Lower lobe of right lung (tissue), 2 donors: Measurements from ENCODE around the gene RPE65. TPM values are rescaled to one million over a fixed set of nuclear protein-coding genes. Genes with fewer than 3 reads are reported as not detected.
"Not testable (repeated sequence)": the region's sequence is repeated elsewhere in the genome, so short reads cannot be mapped to it uniquely, and the experiment has no call there.

Experiments used
- ATAC-seq, 2 donors: fragments of 200-7000 bp; cut with Tn5 transposase; one replicate each; pipeline ENCODE4 v1.9.1; 2020 to 2022; ENCODE audit warnings: mild to moderate bottlenecking in 2 of 2, moderate library complexity in 2 of 2
- DNase-seq: peaks from one replicate; pipeline ENCODE4 v3.0.0-alpha.2; 2020
- H3K27ac ChIP-seq: fragments of 200-600 bp; one replicate; pipeline ENCODE4 v1.8.0; 2022
- H3K27me3 ChIP-seq: fragments of 200-600 bp; one replicate; pipeline ENCODE4 v1.8.0; 2022; ENCODE audit warnings: low read depth
- H3K36me3 ChIP-seq: fragments of 200-600 bp; one replicate; pipeline ENCODE4 v1.8.0; 2022; ENCODE audit warnings: mild to moderate bottlenecking
- H3K4me1 ChIP-seq: fragments of 200-600 bp; one replicate; pipeline ENCODE4 v1.8.0; 2022
- H3K4me3 ChIP-seq: fragments of 200-600 bp; one replicate; pipeline ENCODE4 v1.8.0; 2022; ENCODE audit warnings: mild to moderate bottlenecking
- H3K9me3 ChIP-seq: fragments of 200-600 bp; one replicate; pipeline ENCODE4 v1.8.0; 2022
- intact Hi-C: fragments of 100-400 bp; cut with DNase I; formaldehyde crosslinking; loops from one replicate; pipeline ENCODE4 v1.11.0; 2022
- total RNA-seq: library from RNA; stranded (reverse); fragmentation: NEBNext Ultra II Directional; extraction: Animal tissue kit (Norgen Biotek cat#: 25700); gene quantifications from one replicate; pipeline ENCODE4 v1.2.1, GENCODE V29; 2021
- TF ChIP-seq, protein P1 (sequence below): fragments of 200-600 bp; IDR thresholded peaks from one replicate; pipeline ENCODE4 v1.8.0; 2022; ENCODE audit warnings: antibody characterized with exemption, mild to moderate bottlenecking
- donor health status: DM: no; HTN: yes; CAD: no; lungs with severe emphysema.

RPE65 gene
- total RNA-seq, 1 donor from 2014 or later: not detected

DNA sequence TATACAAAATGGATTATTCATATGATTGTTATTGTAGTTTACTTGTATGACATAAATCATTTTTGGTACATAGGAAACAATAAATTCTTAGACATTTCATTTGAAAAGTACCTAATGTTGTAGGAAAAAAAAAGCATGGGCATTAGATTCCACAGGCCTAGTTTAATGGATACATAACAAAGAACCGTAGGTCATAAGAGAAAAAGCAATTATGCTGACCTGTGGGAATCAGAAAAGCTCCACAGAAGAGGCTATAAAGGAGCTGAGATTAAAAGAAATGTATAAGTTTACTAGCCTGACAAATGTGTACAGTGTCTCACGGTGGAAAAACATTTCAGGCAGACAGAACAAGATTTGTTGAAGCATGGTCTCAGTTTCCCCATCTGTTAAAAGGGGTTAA is 43.4 kb upstream of the RPE65 start:
- Histone ChIP-seq H3K27ac (no peak overlapping the region), H3K4me1 (peaks cover 18% of the 10 kb centered on the region), H3K4me3 (no peak overlapping the region), H3K36me3 (no peaks in the 10 kb centered on the region), H3K27me3 (no peaks in the 10 kb centered on the region), H3K9me3 (no peaks in the 10 kb centered on the region)
- TF ChIP-seq, protein P1, sequence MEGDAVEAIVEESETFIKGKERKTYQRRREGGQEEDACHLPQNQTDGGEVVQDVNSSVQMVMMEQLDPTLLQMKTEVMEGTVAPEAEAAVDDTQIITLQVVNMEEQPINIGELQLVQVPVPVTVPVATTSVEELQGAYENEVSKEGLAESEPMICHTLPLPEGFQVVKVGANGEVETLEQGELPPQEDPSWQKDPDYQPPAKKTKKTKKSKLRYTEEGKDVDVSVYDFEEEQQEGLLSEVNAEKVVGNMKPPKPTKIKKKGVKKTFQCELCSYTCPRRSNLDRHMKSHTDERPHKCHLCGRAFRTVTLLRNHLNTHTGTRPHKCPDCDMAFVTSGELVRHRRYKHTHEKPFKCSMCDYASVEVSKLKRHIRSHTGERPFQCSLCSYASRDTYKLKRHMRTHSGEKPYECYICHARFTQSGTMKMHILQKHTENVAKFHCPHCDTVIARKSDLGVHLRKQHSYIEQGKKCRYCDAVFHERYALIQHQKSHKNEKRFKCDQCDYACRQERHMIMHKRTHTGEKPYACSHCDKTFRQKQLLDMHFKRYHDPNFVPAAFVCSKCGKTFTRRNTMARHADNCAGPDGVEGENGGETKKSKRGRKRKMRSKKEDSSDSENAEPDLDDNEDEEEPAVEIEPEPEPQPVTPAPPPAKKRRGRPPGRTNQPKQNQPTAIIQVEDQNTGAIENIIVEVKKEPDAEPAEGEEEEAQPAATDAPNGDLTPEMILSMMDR: no peak
- no peak for ATAC-seq
- no peak for DNase-seq
- intact Hi-C loops: no loop called here

DNA sequence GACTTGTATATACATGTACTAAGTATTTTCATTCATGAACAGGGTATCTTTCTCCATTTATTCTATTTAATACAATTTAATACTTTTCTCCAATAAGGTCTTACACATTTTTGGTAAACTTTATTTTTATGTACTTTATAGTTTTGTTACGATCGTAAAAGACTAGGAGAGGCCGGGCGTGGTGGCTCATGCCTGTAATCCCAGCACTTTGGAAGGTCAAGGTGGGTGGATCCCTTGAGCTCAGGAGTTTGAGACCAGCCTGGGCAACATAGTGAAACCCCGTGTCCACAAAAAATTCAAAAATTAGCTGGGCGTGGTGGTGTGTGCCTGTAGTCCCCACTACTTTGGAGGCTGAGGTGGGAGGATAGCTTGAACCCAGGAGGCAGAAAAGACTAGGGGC is 42.5 kb upstream of the RPE65 start:
- intact Hi-C loops, ATAC-seq, H3K36me3 ChIP-seq, H3K9me3 ChIP-seq, H3K4me3 ChIP-seq, H3K27me3 ChIP-seq, DNase-seq, H3K27ac ChIP-seq: not testable (repeated sequence)
- peaks cover 14% of the 10 kb centered on the region for H3K4me1 ChIP-seq

DNA sequence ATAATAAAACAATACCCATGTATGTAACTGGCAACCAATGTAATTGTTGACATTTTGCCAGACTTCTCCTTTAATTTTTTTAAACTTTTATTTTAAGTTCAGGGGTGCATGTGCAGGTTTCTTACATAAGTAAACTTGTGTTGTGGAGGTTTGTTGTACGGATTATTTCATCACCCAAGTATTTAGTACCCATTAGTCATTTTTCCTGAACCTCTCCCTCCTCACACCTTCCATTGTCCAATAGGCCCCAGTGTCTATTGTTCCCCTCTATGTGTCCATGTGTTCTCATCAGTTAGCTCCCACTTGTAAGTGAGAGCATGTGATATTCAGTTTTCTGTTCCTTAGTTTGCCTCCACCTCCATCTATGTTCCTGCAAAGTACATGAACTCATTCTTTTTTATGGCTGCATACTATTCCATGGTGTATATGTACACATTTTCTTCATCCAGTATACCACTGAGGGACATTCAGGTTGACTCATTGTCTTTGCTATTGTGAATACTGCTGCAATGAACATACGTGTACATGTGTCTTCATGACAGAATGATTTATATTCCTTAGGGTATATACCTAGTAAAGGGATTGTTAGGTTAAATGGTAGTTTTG is 40.4 kb upstream of the RPE65 start:
- TF ChIP-seq, protein P1: no peak
- no peak overlapping the region for H3K27ac ChIP-seq
- intact Hi-C loops: no loop called here

DNA sequence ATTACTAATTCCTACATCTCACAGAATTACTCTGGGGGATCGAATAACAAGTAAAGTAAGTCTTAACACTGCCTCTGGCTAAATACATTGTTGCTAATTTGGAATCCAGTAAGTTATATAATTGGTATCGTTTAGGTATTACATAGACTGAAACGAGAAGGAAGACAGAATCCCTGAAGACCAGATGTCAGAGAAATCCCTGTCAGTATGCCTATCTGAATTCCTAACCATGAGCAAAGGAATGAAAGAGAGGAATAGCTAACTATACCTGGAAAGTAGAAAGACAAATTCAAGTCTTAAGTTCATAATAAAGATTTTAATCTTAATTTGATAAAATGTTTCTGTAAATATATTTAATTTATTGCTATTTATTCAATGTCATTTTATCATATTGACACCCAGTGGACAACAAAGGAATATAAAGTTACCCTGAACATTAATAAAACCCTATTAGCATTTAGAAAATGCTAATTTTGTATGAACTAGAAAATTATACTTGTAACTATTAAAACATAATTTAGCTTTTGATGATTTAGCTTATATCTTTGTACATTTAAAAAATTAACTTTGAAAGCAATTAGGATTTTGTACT is 35.8 kb upstream of the RPE65 start:
- H3K27ac ChIP-seq: no peak overlapping the region
- no peaks in the 10 kb centered on the region for H3K27me3 ChIP-seq
- TF ChIP-seq, protein P1: no peak
- no peaks in the 10 kb centered on the region for H3K36me3 ChIP-seq
- no peak for ATAC-seq
- no peaks in the 10 kb centered on the region for H3K9me3 ChIP-seq
- intact Hi-C loops: no loop called here
- no peaks in the 10 kb centered on the region for H3K4me1 ChIP-seq
- no peak for DNase-seq
- no peak overlapping the region for H3K4me3 ChIP-seq

More for the DNA sequence above, 40.4 kb upstream of the RPE65 start:
- no peak for DNase-seq
- Histone ChIP-seq H3K36me3 (no peaks in the 10 kb centered on the region), H3K4me1 (no peaks in the 10 kb centered on the region), H3K4me3 (no peak overlapping the region), H3K9me3 (no peaks in the 10 kb centered on the region), H3K27me3 (no peaks in the 10 kb centered on the region)
- no peak for ATAC-seq

DNA sequence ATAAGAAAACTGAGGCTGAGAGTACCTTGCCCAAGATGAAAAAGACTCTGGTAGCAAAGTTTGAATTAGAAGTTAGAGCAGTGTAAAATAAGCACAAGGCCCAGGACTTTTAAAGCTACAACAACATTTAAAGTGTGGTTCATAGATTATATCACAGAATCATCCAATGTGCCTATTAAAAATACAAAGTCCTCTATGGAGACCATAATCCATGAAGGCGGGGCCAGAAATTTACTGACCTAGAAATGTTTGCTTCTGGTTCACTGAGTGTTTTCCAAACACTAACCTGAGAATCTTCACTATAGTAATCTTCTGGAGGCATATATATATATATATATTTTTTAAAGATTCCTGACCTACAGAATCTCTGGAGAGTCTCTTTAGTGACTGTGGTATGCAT is 34.9 kb upstream of the RPE65 start:
- DNase-seq (no peak), ATAC-seq (no peak)
- TF ChIP-seq, protein P1: no peak
- intact Hi-C loops: no loop called here
- Histone ChIP-seq H3K4me3 (no peak overlapping the region), H3K36me3 (no peaks in the 10 kb centered on the region), H3K4me1 (no peaks in the 10 kb centered on the region), H3K27ac (no peak overlapping the region), H3K27me3 (no peaks in the 10 kb centered on the region), H3K9me3 (no peaks in the 10 kb centered on the region)

DNA sequence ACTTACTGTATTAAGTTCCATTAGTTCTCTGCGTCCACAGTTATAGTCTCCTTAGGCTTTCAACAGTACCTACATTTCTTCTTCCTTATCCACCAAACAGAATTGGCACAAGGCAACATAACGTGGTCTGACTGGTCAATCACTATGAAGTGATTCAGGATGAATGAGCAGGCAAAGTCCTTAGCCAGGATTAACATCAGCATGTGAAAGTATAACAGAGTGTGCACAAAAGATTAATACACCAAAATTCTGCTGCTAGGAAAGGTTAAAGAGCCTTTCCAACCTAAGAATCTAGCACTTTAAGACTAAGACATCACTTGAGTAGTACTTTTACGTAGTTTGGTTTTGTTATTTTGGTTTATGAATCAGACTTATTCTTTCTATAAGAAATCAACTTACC is 31.3 kb upstream of the RPE65 start:
- Histone ChIP-seq H3K9me3 (no peaks in the 10 kb centered on the region), H3K36me3 (no peaks in the 10 kb centered on the region), H3K4me3 (no peak overlapping the region), H3K4me1 (no peaks in the 10 kb centered on the region), H3K27ac (no peak overlapping the region), H3K27me3 (no peaks in the 10 kb centered on the region)
- DNase-seq (no peak), ATAC-seq (no peak)
- TF ChIP-seq, protein P1: no peak
- intact Hi-C loops: no loop called here
